ENCODE data around the gene DEUP1. TPM values are rescaled to one million over a fixed set of nuclear protein-coding genes. Genes with fewer than 3 reads are reported as not detected.
"Not testable (repeated sequence)": the region's sequence is repeated elsewhere in the genome, so short reads cannot be mapped to it uniquely, and the experiment has no call there.

DEUP1 gene
- not detected for total RNA-seq

- peak in 2 of 3 donors; percentile 53 to 62 for DNase-seq (ENCODE audit: low read depth in 2 of 3, low spot score in 2 of 3)
These were observed at the start of gene DEUP1 for GRCh38 chr11:93330446-93330984. DEUP1 (plus strand) TSS chr11:93330742; CDS start chr11:93332260, 1,518 bp downstream.

DNA sequence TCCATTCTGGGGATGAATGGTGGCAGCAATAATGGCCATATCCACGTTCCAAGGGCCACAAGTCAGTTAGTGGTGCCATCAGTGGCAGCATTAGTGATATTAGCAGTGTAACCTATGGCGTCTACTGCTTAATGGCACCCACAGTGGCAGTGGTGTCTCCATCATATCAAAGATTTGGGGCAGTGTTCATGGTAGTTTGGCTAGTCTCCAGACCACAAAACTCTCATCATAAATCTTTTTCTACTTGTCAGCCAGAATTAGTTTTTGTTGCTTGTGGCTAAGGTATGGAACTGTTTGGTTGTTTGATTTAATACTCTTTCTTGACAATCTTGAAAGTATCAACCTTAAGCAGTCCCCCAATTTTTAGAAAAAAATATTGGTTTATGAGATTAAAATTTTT, 45.1 kb upstream of the DEUP1 start:
- DNase-seq (ENCODE audit: low read depth in 2 of 3, low spot score in 2 of 3), result peak in 1 of 3 donors; percentile 42

- no peak for DNase-seq (ENCODE audit: low read depth in 2 of 3, low spot score in 2 of 3)
These were observed 43.1 kb upstream of the DEUP1 start for GRCh38 chr11:93287434-93287833.

DNA sequence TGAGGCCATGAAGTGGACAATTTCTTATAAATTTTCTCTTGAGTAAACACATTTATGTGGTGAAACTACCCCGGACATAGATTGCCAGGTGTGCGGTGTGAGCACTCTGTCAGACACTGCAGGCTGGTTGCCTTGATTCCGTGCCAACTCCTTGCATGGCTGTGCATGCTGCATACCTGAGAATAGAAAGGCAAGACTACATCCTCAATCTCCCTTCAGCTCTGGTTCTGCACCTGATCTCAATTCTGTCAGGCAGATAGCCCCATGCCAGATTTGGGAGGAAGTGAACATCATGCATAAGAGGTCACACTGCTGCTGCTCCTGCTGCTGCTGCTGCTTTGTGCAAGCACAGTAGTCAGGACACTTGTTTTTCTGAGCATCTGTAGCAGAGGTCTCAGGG, 42.5 kb upstream of the DEUP1 start:
- no peak for DNase-seq (ENCODE audit: low read depth in 2 of 3, low spot score in 2 of 3)

DNA sequence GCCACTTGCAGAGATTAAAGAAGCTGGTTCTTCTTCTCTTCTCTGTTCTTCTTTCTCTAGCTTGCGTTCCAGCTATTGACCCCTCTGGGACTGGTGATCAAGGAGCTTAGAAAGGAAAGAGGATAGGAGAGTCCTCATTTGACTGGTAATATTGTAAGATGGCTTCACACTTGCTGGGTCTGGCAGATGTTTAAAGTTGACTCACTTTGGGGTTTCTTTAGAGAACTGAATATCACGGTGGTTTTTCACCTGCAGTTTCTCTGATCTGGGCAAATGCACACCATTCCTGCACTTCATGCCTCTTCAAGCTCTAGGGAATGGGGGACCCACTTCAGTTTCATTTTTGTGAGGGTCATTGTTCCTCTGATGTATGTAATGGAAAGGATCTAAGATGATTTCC, 41.8 kb upstream of the DEUP1 start:
- DNase-seq (ENCODE audit: low read depth in 2 of 3, low spot score in 2 of 3), result no peak

DNA sequence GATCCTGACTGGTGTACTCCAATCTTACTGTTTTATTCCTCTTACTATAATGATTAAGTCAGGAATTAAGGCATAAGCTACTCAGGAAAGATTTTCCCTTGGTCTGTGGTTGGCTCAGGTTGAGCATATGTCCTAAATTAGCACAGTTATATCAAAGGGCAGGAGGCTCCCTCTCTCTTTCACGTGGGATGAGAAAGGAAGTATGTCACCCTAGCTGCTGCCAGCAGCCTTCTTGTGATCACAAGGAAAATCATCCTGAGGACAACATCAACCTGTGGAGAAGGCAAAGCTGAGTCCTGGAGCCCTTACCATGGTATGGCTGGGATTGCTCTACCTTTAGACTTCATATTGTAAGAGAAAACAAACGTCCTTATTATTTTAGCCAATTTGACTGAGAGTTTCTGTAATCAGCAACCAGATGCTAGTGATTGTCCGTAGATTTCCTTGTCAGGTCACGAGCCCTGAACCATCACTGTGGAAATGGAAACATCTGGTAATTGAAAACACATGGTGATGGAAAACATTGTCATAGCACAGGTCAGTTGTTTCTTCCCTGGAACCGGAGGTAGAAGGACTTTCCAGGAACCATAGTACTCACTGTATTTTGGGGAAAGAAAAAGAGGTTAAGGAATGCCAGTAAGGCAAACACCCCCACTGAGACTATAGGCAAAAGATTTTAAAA, 40.6 kb upstream of the DEUP1 start:
- DNase-seq (ENCODE audit: low read depth in 2 of 3, low spot score in 2 of 3), result no peak

- DNase-seq (ENCODE audit: low read depth in 2 of 3, low spot score in 2 of 3), result no peak
These were observed 39.4 kb upstream of the DEUP1 start for GRCh38 chr11:93291110-93291509.

- no peak for DNase-seq (ENCODE audit: low read depth in 2 of 3, low spot score in 2 of 3)
These were observed 38.6 kb upstream of the DEUP1 start for GRCh38 chr11:93291898-93292297.

DNA sequence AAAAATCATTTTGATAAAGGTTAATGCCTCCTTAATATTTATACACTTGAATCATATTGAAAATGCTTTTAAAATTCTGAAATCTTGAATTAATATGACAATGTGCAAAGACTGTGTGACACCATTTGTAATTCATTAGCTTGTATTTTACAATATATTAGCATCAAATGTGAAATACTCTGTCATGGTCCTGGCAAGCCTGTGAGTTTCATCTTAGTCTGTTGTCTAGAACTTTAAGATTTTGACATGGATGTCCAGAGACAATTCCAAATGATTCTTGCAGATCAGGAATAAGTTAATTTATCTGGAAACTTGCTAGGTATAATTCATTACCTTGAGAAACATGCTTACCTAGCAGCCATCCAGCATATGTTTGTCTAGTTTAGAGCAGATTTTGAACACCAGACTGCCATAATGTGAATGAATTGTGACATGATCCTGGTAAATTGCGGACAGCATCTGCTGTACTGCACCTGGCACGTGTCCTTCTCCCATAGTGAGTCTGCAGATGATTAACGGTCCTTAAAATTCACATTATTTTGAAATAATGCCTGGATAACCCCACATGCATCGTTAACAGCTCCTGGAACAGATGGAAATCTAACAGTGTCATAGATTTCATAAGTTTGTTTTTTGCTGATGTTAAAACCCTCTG, 34.5 kb upstream of the DEUP1 start:
- no peak for DNase-seq (ENCODE audit: low read depth in 2 of 3, low spot score in 2 of 3)

- DNase-seq (ENCODE audit: low read depth in 2 of 3, low spot score in 2 of 3), result no peak
These were observed 26.9 kb upstream of the DEUP1 start for GRCh38 chr11:93303689-93304088.

GRCh38 chr11:93314399-93314798, 16.1 kb upstream of the DEUP1 start:
- not testable (repeated sequence) for DNase-seq (ENCODE audit: low read depth in 2 of 3, low spot score in 2 of 3)

DNA sequence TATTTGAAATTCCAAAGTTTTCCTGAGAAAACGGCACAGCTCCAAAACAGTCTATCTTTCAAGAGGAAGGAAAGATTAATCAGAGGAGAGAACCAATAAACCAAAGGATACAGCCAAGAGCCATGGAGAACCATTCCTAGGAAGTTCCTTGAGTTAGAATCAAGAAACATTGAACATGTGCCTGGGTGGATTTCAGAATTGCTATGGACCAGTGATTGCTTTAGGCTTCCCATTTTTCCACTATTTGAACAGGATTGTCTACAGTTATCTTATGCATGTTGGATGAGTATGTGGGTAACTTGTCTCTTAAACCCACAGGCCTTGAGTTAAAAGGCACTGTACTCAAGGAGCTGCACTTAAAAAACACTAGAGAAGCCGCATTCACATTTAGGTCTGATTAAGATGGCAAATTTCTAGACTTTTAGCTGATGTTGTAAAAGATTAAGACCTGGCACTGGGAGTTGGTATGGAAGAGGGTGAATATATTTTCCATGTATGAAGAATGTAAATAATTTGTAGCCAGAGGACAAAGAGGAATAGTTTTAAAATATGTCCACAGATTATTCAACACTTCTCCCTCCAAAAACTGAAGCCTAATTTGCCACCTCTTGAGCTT, 11.2 kb upstream of the DEUP1 start:
- DNase-seq (ENCODE audit: low read depth in 2 of 3, low spot score in 2 of 3), result no peak

- no peak for DNase-seq (ENCODE audit: low read depth in 2 of 3, low spot score in 2 of 3)
These were observed 10.3 kb upstream of the DEUP1 start for GRCh38 chr11:93320230-93320629.

DNA sequence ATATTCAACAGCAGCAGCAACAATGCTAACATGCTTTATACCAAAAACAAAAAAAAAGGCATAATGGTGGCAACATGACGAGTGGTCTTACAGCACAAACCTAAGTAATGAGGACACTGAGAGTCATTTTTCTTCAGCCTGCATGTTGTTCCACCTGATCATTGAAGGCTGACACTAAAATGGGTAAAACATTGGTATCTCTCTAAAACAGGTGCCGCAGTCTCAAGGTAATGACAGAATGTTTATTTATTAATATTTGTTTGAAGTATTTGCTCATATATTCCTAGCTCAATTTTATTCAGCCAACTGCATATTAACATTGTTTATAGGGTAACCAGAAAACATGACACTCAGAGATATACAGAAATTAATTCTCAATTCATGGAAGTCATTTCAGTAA, 8.3 kb upstream of the DEUP1 start:
- no peak for DNase-seq (ENCODE audit: low read depth in 2 of 3, low spot score in 2 of 3)

DNA sequence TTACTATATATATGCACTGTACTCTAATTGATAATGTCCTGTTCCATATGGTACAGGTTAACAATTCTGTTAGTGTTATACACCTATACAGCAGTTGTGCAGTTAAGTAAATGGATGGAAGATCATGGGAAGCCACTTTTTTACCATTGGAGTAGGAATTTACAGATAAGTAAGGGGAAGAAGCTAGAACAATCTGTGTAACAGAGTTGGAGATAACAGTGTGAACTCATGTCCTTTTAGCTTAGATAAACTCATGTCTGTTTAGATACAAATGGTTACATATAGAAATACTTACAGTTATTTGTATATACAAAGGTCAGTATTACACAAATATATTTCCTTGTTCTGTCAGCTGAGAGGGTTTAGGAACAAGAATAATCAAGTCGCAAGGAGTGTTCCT, 6.8 kb upstream of the DEUP1 start:
- no peak for DNase-seq (ENCODE audit: low read depth in 2 of 3, low spot score in 2 of 3)

DNA sequence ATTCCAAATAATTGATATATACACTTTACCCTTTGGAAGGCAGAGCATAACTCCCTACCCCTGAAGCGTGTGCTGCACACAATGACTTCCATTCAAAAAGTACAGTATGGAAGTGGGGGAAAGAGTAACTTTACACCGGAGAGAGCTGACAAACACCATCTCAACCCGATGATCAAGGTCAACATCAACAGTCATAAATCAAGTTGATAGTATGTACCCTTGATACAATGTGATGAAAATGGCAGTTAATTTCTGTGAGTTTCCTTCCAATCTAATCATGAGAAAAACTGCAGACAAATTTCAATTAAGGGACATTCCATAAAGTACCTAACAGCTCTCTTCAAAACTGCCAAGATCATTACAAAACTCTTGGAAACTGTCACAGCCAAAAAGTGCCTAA, 6.0 kb upstream of the DEUP1 start:
- DNase-seq (ENCODE audit: low read depth in 2 of 3, low spot score in 2 of 3), result no peak

DNA sequence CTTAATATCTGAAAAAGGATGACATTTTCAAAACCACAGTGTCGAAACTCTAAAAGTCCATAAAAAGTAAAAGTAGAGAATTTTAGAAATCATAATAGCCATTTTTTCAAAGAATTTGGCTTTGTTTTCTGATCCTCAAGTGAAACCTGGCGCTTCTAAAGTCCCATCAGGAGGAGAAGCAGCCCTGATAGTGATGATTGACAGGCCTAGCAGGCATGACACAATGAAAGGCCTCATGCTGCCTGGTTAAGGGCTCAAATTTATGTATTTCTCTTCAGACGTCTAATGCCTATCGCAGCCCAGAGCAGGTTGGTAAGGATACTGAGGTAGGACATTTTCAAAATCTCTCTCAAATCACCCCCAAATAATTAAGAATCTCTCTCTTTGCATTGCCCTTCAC, 3.9 kb upstream of the DEUP1 start:
- DNase-seq (ENCODE audit: low read depth in 2 of 3, low spot score in 2 of 3), result no peak

DNA sequence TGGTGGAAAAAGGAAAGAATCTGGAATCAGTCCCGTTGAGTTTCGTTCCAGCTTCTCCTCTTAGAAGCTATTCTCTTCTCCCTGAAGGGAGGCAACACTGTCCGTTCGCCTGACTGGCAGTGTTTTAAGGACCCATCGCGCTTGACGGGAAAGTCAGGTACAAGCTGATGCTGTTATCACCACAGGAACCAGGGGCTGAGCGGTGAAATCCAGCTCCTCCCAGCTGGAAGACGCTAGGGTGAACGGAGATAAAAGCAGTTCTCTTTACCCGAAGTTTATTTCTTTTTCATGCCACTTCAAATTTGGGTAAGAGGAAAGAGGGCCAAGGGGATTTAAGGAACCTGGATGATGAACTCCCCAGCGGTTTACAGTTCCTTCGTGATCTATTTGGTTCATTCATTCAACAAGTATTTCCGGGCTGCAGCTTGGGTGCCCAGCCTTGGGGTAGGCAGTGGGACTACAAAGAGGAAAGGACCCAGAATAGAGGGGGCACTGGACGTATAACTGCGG, 551 bp upstream of the DEUP1 start:
- peak in 1 of 3 donors; percentile 5 for DNase-seq (ENCODE audit: low read depth in 2 of 3, low spot score in 2 of 3)

DNA sequence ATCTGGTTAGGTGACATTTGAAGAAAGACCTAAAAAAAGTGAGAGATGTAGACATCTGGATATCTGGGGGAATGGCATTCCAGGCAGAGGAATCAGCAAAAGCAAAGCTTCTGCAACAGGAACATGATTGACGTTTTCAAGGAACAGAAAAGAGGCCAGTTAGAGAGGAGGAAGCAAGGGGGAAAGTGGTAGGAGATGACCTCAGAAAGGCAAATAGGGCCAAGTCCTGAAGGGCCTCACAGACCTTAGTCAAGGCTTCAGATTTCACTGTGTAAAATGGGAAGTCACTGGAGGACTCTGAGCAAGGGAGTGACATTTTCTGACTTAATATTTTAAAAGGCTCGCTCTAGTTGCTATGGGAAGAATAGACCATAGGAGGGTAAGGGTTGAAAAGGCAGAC, 9.7 kb downstream of the DEUP1 start:
- DNase-seq (ENCODE audit: low read depth in 2 of 3, low spot score in 2 of 3), result no peak

DNA sequence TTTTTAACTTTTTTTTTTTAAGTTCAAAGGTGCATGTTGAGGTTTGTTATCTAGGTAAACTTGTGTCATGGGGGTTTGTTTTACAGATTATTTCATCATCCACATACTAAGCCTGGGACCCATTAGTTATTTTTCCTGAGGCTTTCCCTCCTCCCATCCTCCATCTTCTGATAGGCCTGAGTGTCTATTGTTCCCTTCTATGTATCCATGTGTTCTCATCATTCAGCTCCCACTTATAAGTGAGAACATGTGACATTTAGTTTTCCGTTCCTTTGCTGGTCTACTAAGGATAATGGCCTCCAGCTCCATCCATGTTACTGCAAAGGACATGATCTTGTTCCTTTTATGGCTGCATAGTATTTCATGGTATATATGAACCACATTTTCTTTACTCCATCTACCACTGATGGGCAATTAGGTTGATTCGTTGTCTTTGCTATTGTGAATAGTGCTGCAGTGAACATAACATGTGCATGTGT, 14.4 kb downstream of the DEUP1 start:
- DNase-seq (ENCODE audit: low read depth in 2 of 3, low spot score in 2 of 3), result no peak

DNA sequence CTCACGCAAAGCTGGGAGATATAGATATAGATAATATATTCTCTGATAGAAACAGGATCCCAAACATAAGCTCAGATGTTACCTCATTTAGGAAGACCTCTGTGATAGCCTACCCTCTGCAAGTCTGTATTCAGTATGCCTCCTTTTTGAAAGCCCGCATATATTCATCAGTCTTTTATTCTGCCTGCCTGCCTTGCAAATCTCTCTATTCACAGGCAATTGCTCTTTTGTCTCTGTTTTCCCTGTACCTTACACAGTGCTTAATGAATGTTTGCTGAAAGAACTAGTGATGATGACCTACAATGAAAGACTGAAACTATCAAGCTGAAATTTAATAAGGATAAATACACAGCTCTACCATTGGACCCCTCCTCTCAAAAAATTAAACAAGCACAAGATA, 18.4 kb downstream of the DEUP1 start:
- no peak for DNase-seq (ENCODE audit: low read depth in 2 of 3, low spot score in 2 of 3)

DNA sequence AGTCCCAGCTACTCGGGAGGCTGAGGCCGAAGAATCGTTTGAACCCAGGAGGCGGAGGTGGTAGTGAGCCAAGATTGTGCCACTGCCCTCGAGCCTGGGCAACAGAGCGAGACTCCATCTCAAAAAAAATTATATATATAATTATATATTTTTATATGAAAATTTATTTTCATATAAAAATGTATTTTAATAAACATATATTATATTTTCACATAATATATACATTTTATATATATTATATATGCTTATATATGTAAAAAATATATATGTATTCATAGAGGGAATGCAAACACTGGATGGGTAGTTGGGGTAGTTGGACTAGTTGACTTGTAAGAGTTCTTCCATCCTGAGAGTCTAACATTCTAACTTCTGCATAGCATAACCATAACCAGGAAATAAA, 20.3 kb downstream of the DEUP1 start:
- no peak for DNase-seq (ENCODE audit: low read depth in 2 of 3, low spot score in 2 of 3)

Measured in hematopoietic multipotent progenitor cell (in vitro differentiated cells).